H1 (cell line): ENCODE measurements around the gene NECTIN2. TPM values are rescaled to one million over a fixed set of nuclear protein-coding genes. Genes with fewer than 3 reads are reported as not detected.
"Not testable (repeated sequence)": the region's sequence is repeated elsewhere in the genome, so short reads cannot be mapped to it uniquely, and the experiment has no call there.

ENCODE experiments used
- CTCF ChIA-PET: fragments of 300-600 bp; sonication (Branson Sonifier 250); formaldehyde crosslinking; loops from one replicate; lab custom pipeline; 2021; ENCODE audit not compliant: partially characterized antibody; lab: Charles Lee
- POLR2A ChIA-PET: fragments of 300-600 bp; sonication (Branson Sonifier 250); formaldehyde crosslinking; loops from one replicate; lab custom pipeline; 2021; ENCODE audit warnings: inconsistent platforms; ENCODE audit not compliant: partially characterized antibody; lab: Charles Lee
- DNase-seq, 2 experiments: peaks; one replicate each; pipeline versions ENCODE4 v3.0.0 to v3.0.0-alpha.2; 2010 to 2022; ENCODE audit warnings: low spot score in 2 of 2, low read depth in 1 of 2, mixed read lengths in 1 of 2
- FAIRE-seq: peaks from 2 replicates; lab custom pipeline; 2011; peaks lifted over from hg19 to GRCh38; lab: Jason Lieb, UNC
- H2AFZ ChIP-seq: 2 replicates; pipeline ENCODE4 v1.8.1; 2012; ENCODE audit warnings: low read length, inconsistent platforms
- H2AK5ac ChIP-seq: 2 replicates; pipeline ENCODE4 v1.6.1; 2013; ENCODE audit warnings: low read depth, low read length
- H2BK120ac ChIP-seq: replicated peaks from 2 replicates; pipeline ENCODE3; 2013; ENCODE audit warnings: low read depth, low read length, inconsistent platforms
- H2BK12ac ChIP-seq: 2 replicates; pipeline ENCODE4 v1.6.1; 2013; ENCODE audit warnings: low read depth, low read length
- H2BK15ac ChIP-seq: 2 replicates; pipeline ENCODE4 v1.6.1; 2013; ENCODE audit warnings: low read length
- H2BK20ac ChIP-seq: 2 replicates; pipeline ENCODE4 v1.6.1; 2013; ENCODE audit warnings: low read length
- H2BK5ac ChIP-seq: 2 replicates; pipeline ENCODE4 v1.6.1; 2013; ENCODE audit warnings: low read depth, low read length
- H3K14ac ChIP-seq: 2 replicates; pipeline ENCODE4 v1.6.1; 2013; ENCODE audit warnings: inconsistent platforms; ENCODE audit not compliant: insufficient read length
- H3K18ac ChIP-seq: 2 replicates; pipeline ENCODE4 v1.6.1; 2013; ENCODE audit warnings: low read length; ENCODE audit errors: extremely low read depth
- H3K23ac ChIP-seq: 2 replicates; pipeline ENCODE4 v1.6.1; 2013; ENCODE audit warnings: inconsistent platforms; ENCODE audit not compliant: insufficient read length
- H3K23me2 ChIP-seq: 2 replicates; pipeline ENCODE4 v1.6.1; 2013; ENCODE audit warnings: low read depth, low read length
- H3K27ac ChIP-seq: 2 replicates; pipeline ENCODE4 v1.6.1; 2011; ENCODE audit warnings: low read depth, low read length, inconsistent platforms
- H3K27me3 ChIP-seq, 4 experiments: replicated peaks in 1 of 4; 1 replicate in 1 of 4; 2 replicates in 3 of 4; pipeline versions ENCODE4 v1.6.1 to v1.8.1; 2011 to 2013; ENCODE audit warnings: low read length in 3 of 4, mild to moderate bottlenecking in 3 of 4, inconsistent platforms in 2 of 4, mixed read lengths in 2 of 4, moderate library complexity in 1 of 4; ENCODE audit not compliant: control insufficient read depth in 3 of 4, insufficient read depth in 3 of 4; ENCODE audit errors: extremely low read depth in 1 of 4
- H3K36me3 ChIP-seq, 4 experiments: 2 replicates each; pipeline versions ENCODE4 v1.6.1 to v1.8.1; 2011 to 2013; ENCODE audit warnings: mild to moderate bottlenecking in 4 of 4, low read length in 3 of 4, moderate library complexity in 2 of 4, control low read depth in 1 of 4, inconsistent platforms in 1 of 4; ENCODE audit not compliant: insufficient read depth in 4 of 4, control insufficient read depth in 2 of 4
- H3K4ac ChIP-seq: replicated peaks from 2 replicates; pipeline ENCODE3; 2013; ENCODE audit warnings: low read length, low read depth, mixed read lengths, inconsistent platforms; ENCODE audit not compliant: insufficient read length
- H3K4me1 ChIP-seq, 4 experiments: replicated peaks in 1 of 4; 1 replicate in 1 of 4; 2 replicates in 3 of 4; pipeline versions ENCODE4 v1.6.1 to v1.8.1; 2011 to 2013; ENCODE audit warnings: low read length in 3 of 4, inconsistent platforms in 2 of 4, mixed read lengths in 1 of 4; ENCODE audit not compliant: insufficient read depth in 4 of 4, control insufficient read depth in 3 of 4
- H3K4me2 ChIP-seq, 2 experiments: 2 replicates each; pipeline versions ENCODE4 v1.6.1 to v1.8.1; 2011 to 2013; ENCODE audit warnings: low read depth in 2 of 2, low read length in 2 of 2, control low read depth in 1 of 2, inconsistent platforms in 1 of 2, mild to moderate bottlenecking in 1 of 2; ENCODE audit not compliant: insufficient read depth in 1 of 2
- H3K4me3 ChIP-seq, 4 experiments: fragments of 200-600, 300-600 bp in 1 of 4; sonication (generic), shearing (Covaris generic), sonication (Bioruptor Twin) in 1 of 4; 2 replicates each; pipeline versions ENCODE4 v1.5.1 to v1.8.1; 2011 to 2016; ENCODE audit warnings: low read length in 4 of 4, low read depth in 3 of 4, control low read depth in 2 of 4, inconsistent platforms in 2 of 4, mild to moderate bottlenecking in 2 of 4, mixed read lengths in 1 of 4, moderate library complexity in 1 of 4; ENCODE audit not compliant: insufficient read depth in 2 of 4; ENCODE audit errors: extremely low read depth in 1 of 4
- H3K56ac ChIP-seq: replicated peaks from 2 replicates; pipeline ENCODE3; 2013; ENCODE audit warnings: low read depth, mild to moderate bottlenecking, mixed read lengths, low read length, inconsistent platforms; ENCODE audit not compliant: insufficient read length
- H3K79me1 ChIP-seq: 2 replicates; pipeline ENCODE4 v1.6.1; 2013; ENCODE audit warnings: low read depth, low read length, control low read depth
- H3K79me2 ChIP-seq, 2 experiments: 2 replicates each; pipeline versions ENCODE4 v1.6.1 to v1.8.1; 2012 to 2013; ENCODE audit warnings: low read length in 2 of 2, mild to moderate bottlenecking in 2 of 2, inconsistent platforms in 1 of 2; ENCODE audit not compliant: insufficient read depth in 2 of 2, control insufficient read depth in 1 of 2
- H3K9ac ChIP-seq, 4 experiments: replicated peaks in 1 of 4; 1 replicate in 1 of 4; 2 replicates in 3 of 4; pipeline versions ENCODE4 v1.6.1 to v1.8.1; 2011 to 2013; ENCODE audit warnings: low read depth in 3 of 4, low read length in 3 of 4, control low read depth in 2 of 4, mild to moderate bottlenecking in 2 of 4, moderate library complexity in 2 of 4, inconsistent platforms in 1 of 4; ENCODE audit errors: extremely low read depth in 1 of 4
- H3K9me3 ChIP-seq, 2 experiments: 2 replicates each; pipeline versions ENCODE4 v1.6.1 to v1.8.1; 2012 to 2013; ENCODE audit warnings: mild to moderate bottlenecking in 2 of 2, moderate library complexity in 2 of 2, control low read depth in 1 of 2, inconsistent platforms in 1 of 2, low read depth in 1 of 2, low read length in 1 of 2, mixed read lengths in 1 of 2; ENCODE audit not compliant: insufficient read depth in 2 of 2
- H4K20me1 ChIP-seq, 2 experiments: replicated peaks in 1 of 2; 2 replicates each; pipeline versions ENCODE3 to v1.8.1; 2011 to 2013; ENCODE audit warnings: inconsistent platforms in 2 of 2, low read length in 2 of 2, mild to moderate bottlenecking in 1 of 2; ENCODE audit not compliant: insufficient read depth in 2 of 2, control insufficient read depth in 1 of 2
- H4K5ac ChIP-seq: 2 replicates; pipeline ENCODE4 v1.6.1; 2013; ENCODE audit warnings: low read length, low read depth, mixed read lengths, inconsistent platforms; ENCODE audit not compliant: insufficient read length
- H4K8ac ChIP-seq: 2 replicates; pipeline ENCODE4 v1.8.0; 2013; ENCODE audit warnings: mild to moderate bottlenecking, moderate library complexity, low read length, inconsistent platforms; ENCODE audit not compliant: insufficient read depth; ENCODE audit errors: extremely low read depth
- H4K91ac ChIP-seq: replicated peaks from 2 replicates; pipeline ENCODE3; 2013; ENCODE audit warnings: low read length, mixed read lengths, inconsistent platforms; ENCODE audit not compliant: insufficient read length
- WGBS, 2 experiments: shearing (Covaris generic) in 1 of 2; methylation state at CpG; one replicate each; pipeline versions ENCODE4 v1.1.6 to v1.1.7; 2013 to 2015; ENCODE audit warnings: low lambda C conversion rate in 2 of 2, mixed read lengths in 2 of 2, inconsistent platforms in 1 of 2, low coverage in 1 of 2, missing lambda C conversion rate in 1 of 2; ENCODE audit not compliant: insufficient replicate concordance in 2 of 2, insufficient coverage in 1 of 2, insufficient read length in 1 of 2; ENCODE audit errors: extremely low coverage in 1 of 2, missing lambda C conversion rate in 1 of 2; 5-methylcytosine and 5-hydroxymethylcytosine counted together
- polyA plus RNA-seq, 7 experiments: library from polyadenylated mRNA; depleted of rRNA in 3 of 7; stranded (reverse) in 5 of 7; unstranded in 2 of 7; fragments of >200 nt in 5 of 7; fragments of 200-250 nt in 2 of 7; gene quantifications; 1 replicate in 5 of 7; 2 replicates in 1 of 7; 4 replicates in 1 of 7; pipeline versions ENCODE4 v1.2.1 to v1.2.3, GENCODE V29; 2011 to 2013; ENCODE audit warnings: missing spikeins in 2 of 7, mixed read lengths in 2 of 7
- total RNA-seq: library from RNA; stranded (reverse); fragmentation: NEBNext Ultra II Directional; extraction: Animal tissue kit (Norgen Biotek cat#: 25700); gene quantifications from 2 replicates; pipeline ENCODE4 v1.2.1, GENCODE V29; 2021

Gene NECTIN2
- total and polyA plus RNA-seq, 2 of the 8 experiments (the other 6 are each of a cell fraction or from before 2014, with no cell fraction given) = 184 to 237 TPM

DNA sequence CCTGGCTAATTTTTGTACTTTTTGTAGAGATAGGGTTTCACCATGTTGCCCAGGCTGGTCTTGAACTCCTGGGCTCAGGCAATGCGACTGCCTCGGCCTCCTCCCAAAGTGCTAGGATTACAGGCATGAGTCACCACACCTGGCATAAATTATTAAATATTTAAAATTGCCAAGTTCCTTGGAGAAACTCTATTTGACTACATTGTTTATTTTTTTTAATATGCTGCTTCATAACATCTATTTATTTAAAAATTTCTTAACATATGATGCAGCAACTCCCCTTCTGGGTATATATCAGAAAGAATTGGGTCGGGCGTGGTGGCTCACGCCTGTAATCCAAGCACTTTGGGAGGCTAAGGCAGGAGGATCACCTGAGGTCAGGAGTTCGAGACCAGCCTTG lies 13.2 kb upstream of the NECTIN2 start:
- H3K18ac ChIP-seq, FAIRE-seq, H3K79me1 ChIP-seq, CTCF ChIA-PET, H3K4me2 ChIP-seq, H3K4ac ChIP-seq, H3K4me1 ChIP-seq, H3K4me3 ChIP-seq, H4K5ac ChIP-seq, H2BK120ac ChIP-seq, H4K91ac ChIP-seq, H4K20me1 ChIP-seq, H3K36me3 ChIP-seq, H3K14ac ChIP-seq, H3K79me2 ChIP-seq, DNase-seq, H3K27ac ChIP-seq, H4K8ac ChIP-seq, H3K9ac ChIP-seq, H2AFZ ChIP-seq, H2BK20ac ChIP-seq, H2AK5ac ChIP-seq, H3K23me2 ChIP-seq, H3K9me3 ChIP-seq, H2BK12ac ChIP-seq, H3K23ac ChIP-seq, H3K56ac ChIP-seq, H2BK15ac ChIP-seq, H2BK5ac ChIP-seq: not testable (repeated sequence)
- 78% methylated on average over 6 of the region's 6 CpGs; no CpG with 5 or more reads in 1 of the 2 experiments for WGBS, 2 experiments
- peaks cover 0 to 15% (median 6%) of the 10 kb centered on the region in 4 experiments; a peak in 4 of 7 replicates for H3K27me3 ChIP-seq
- POLR2A ChIA-PET = interaction anchor here (1.2 to 1.4 kb wide), 2 partner anchors 11 to 16 kb away, joined by 4 read pairs; no protein-coding TSS in a partner anchor

DNA sequence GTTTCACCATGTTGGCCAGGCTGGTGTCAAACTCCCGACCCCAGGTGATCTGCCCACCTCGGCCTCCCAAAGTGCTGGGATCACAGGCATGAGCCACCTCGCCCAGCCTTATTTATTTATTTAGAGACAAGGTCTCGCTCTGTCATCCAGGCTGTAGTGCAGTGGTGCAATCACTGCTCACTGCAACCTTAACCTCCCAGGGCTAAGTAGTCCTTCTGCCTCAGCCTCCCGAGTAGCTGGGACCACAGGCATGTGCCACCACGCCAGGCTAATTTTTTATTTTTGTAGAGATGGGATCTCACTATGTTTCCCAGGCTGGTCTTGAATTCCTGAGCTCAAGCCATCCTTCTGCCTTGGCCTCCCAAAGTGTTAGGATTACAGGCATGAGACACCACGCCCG lies 11.7 kb upstream of the NECTIN2 start:
- not testable (repeated sequence) for H3K14ac ChIP-seq, H4K8ac ChIP-seq, H3K4me1 ChIP-seq, H3K56ac ChIP-seq, H3K23me2 ChIP-seq, H3K9me3 ChIP-seq, H3K23ac ChIP-seq, H3K9ac ChIP-seq, H2AK5ac ChIP-seq, H3K18ac ChIP-seq, H2BK120ac ChIP-seq, H2BK12ac ChIP-seq, H3K79me1 ChIP-seq, H3K4me3 ChIP-seq, H4K91ac ChIP-seq, H3K4ac ChIP-seq, H3K36me3 ChIP-seq, H3K27ac ChIP-seq, H2BK20ac ChIP-seq, FAIRE-seq, H2BK5ac ChIP-seq, H3K4me2 ChIP-seq, H4K20me1 ChIP-seq, H2AFZ ChIP-seq, H2BK15ac ChIP-seq, H3K79me2 ChIP-seq, H4K5ac ChIP-seq, DNase-seq
- POLR2A ChIA-PET = interaction anchor here (0.8 to 1.4 kb wide), 2 partner anchors 15 to 27 kb away, joined by 3 to 4 read pairs; no protein-coding TSS in a partner anchor
- WGBS, 2 experiments = 88% methylated on average over 7 of the region's 8 CpGs; no CpG with 5 or more reads in 1 of the 2 experiments
- CTCF ChIA-PET = interaction anchor here (0.8 to 1.3 kb wide), 4 partner anchors 8 to 50 kb away, joined by 3 to 5 read pairs (median 4); partner anchors contain the start of gene NECTIN2
- peaks cover 0 to 15% (median 6%) of the 10 kb centered on the region in 4 experiments; a peak in 4 of 7 replicates for H3K27me3 ChIP-seq
